ENCODE data around the gene ATP6V1C2.
"Not testable (repeated sequence)": the region's sequence is repeated elsewhere in the genome, so short reads cannot be mapped to it uniquely, and the experiment has no call there.

ATP6V1C2 gene

DNA sequence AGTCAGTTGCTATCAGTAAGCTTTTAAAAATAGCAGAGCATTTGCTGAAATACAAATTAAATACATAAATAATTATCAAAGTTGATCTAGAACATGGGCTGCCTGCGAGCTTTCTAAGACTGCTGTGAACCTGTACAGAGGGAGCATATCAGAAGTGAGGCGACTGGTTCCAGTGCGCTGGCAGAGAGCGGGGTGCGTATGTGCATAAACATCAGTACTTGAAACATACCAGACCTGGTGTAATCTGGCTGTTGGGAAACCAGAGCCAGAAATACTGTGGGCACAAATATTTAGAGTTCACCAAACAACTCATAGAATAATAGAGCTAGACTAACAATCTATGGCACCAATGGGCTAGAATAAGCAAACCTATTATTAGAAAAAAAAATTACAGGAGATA lies 63.8 kb downstream of the ATP6V1C2 start:
- DNase-seq (ENCODE audit: low read depth in 2 of 2), result no peak

DNA sequence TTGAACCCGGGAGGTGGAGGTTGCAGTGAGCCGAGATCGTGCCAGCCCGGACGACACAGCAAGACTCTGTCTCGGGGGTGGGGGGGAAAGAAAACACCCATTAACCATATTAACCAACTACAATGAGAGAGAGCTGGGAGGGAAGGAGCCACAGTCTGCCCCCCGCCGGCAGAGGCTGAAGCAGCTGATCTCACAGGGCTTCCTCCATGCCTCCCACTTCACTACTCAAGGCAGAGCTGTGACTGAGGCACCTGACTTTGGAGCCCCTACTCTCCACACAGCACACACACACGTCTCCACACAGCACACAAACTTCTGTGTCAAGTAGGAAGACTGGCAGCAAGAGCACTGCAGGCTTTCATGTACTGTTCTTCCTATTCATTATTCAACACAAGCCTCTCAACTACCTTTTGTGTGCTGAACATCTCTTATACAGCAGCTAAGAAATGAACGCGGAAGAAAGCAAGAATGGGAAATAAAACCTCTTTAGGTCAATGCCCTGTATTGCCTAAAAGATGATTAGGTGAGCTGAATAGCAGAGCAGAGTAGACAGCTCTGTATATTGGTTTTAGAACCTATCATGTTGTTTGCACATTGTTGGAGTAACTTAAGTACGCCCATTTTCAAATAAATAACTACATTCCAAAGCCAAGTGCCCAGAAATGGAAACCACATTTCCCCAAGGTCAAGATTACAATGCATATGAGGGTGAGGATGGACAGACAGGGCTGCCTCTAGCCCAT lies 65.0 kb downstream of the ATP6V1C2 start:
- no peak for DNase-seq (ENCODE audit: low read depth in 2 of 2)

DNA sequence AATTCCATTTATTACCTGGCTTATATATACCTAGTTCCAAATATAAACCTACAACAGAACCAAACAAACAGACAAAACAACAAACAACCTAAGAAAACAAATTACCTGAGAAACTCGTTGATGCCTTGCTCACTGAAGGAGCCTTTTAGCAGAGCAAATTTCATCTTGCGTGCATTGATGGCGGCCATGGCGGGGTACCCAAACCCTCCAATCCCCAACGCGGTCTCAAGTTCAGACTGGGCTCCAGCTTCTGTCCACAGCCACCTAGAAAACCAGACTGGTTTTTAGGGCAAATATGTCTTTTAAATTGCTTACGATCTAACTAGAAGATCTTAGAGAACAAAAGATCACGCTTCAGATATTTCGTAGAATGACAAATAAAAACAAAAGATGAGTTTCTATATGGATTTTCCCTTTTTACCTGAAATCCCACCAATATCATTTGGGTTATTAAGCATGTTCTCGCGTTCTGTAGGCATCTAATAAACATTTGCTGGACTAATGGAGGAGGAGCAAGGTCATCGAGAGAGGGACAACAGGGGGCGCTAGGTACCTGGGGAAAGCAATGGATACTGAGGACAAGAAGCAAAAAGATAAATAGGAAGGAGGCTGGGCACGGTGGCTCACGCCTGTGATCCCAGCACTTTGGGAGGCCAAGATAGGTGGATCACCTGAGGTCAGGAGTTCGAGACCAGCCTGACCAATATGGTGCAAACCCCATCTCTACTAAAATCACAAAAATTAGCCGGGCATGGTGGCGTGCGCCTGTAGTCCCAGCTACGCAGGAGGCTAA lies 65.9 kb downstream of the ATP6V1C2 start:
- DNase-seq (ENCODE audit: low read depth in 2 of 2), result peak in 1 of 2 donors; percentile 19

DNA sequence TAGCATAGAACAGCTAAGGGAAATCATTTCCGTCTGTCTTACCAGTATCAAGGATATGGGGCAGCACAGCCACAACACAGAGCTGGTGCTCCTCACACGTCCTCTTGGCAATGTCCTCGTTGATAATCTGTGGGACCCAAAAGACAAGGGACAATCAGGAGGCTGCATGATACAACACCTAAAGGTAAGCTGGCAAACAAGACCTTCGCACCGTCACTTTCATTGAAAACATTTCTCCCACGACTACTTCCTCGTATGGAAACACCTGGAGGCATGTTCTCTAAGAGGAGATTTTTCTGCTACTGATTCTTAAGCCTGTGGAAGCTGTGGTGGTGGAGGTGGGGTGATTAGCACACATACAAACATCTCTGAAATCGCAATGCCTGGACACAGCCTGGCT lies 67.4 kb downstream of the ATP6V1C2 start:
- DNase-seq (ENCODE audit: low read depth in 2 of 2), result no peak

DNA sequence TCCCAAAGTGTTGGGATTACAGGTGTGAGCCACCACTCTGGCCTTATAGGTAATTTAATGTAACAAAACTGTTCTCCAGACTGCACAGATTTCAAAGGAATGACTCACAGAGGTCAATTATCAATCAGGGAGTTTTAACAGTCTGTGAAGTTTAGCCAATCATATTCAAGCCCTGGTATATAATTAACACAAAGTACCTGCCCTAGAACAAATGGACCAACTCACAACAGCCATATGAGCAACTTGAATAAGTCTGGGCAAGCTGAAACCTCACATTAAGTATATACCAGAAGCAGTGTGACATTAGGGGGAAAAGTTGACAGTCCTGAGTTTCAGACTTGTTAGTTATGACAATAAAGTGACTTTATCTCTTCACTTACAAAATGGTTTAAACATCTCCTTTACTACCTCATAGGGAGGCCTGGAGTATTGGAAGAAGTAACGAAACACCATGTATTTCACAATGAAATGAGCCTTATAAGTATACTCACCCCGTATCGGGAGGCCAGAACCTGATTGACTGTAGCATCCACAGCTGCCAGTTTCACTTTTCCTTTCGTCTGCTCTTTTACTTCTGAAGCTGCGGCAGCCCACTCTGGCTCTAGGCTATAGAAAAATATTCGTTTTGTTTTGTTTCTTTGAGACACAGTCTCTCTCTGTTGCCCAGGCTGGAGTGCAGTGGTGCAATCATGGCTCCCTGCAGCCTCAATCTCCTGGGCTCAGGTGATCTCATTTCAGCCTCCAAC lies 69.0 kb downstream of the ATP6V1C2 start:
- DNase-seq (ENCODE audit: low read depth in 2 of 2), result no peak

DNA sequence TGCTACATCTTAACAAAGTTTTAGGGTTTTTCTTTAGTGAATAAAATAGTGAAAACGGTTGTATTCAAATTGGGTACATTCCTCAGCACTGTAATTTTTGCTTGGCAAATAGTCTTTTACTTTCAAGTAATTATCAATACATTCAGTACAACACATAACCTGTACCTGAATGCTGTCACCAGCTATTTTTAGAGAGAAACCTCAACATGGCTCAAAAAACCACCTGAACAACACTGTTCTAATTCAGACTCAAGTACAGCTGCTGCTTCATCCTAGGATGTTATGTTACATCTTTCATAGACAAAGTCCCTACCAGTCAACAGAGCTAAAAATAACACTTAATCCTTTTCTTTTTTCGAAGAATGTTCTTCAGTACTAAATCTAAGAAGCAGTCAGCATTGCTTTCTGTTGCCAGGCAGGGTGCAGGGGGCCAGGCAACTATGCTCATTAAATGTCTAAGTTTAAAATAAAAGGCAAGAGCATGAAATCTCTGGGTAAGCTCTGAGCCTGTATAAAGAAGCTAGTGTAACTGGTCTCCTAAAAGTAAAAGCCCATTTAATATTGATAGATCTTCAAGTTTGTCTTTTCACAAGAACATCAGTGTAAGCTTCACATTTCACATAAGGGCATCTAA lies 70.7 kb downstream of the ATP6V1C2 start:
- DNase-seq (ENCODE audit: low read depth in 2 of 2), result no peak

DNA sequence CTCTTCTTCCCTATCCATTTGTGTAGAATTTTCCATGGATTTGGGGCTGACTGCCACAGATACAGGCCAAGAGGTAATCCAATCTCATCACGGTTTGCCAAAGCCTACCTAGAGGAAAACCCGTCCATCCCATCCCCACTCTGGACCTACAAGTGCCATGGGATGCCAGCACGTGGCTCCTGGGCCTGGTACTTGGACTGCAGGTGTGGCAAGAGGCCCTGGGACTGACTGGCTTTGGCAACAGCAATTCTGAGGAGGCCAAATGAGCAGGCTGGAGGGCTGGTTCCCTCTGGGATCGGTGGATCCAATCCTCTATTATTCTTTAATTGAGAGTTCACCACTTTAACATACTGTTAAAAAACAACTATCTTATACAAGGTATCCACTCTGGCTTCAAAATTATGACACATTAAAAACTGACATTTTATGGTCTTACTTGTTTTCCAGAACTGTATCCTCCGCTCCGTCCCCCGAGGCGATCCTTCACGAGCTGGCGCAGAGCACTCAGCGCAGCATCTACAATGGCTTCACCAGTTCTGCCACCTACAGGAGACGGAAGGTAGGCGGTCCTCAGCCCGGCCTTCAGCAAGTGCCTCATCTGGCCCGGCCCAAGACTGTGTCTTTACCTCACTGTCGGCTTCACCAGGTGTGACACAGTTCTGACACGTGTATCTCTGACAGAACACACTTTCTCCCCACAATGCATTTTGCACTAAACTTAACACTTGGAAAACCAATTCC lies 71.4 kb downstream of the ATP6V1C2 start:
- no peak for DNase-seq (ENCODE audit: low read depth in 2 of 2)

DNA sequence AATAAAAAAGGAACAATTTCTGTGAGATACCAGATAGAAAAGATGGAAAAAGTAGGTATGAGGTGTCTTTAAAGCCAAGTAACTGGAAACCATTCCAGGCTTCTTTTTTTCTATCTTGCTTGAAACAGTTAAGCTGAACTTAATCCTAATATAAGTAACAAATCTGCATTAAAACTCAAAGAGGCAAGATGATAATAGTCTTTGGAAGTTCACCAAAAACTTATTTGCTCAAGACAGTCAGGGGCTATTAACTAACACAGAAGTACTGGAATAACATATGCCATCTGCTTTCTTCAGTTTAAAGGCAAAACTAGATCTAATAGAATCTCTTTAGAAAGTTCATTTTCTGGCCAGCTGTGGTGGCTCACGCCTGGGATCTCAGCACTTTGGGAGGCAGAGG lies 72.4 kb downstream of the ATP6V1C2 start:
- DNase-seq (ENCODE audit: low read depth in 2 of 2), result no peak

DNA sequence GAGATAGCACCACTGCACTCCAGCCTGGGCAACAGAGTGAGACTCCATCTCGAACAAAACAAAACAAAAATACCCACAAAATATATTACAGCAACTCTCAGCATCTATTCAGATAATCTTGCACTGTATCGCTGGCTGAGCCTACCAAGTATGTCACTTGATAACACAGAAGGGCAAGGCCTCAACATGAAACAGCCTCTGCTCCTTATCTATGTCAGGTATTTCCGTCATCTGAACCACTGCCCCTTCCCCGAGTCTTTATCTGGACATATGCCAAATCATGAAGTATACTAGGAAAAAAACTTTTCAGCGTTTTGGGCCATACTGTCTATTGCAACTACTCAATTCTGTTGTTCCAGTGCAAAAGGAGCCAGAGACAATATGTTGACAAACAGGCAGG lies 73.4 kb downstream of the ATP6V1C2 start:
- no peak for DNase-seq (ENCODE audit: low read depth in 2 of 2)

DNA sequence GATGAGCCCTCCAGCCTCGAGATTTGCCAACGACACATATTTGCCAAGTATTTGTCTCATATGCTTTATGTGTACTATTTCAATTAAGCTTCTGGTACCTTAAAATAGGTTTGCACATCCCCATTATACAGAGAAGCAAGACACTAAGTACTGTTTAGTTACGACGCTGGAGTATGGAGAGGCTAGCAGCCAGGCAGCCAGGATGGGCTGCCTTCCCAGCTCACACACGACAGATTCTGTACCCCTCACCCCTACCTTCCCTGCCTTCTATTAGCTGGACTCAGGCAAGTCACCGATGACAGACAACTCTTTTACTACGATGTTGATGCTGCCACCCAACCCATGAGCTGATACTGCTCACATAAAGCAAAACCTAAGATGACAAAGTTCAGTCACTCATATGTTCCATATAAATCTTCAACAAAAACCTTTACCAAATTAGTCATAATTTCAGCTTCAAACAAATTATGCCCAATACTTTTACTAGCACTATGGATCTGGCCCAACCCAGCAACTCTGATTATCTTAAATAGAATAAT lies 74.1 kb downstream of the ATP6V1C2 start:
- DNase-seq (ENCODE audit: low read depth in 2 of 2), result no peak

DNA sequence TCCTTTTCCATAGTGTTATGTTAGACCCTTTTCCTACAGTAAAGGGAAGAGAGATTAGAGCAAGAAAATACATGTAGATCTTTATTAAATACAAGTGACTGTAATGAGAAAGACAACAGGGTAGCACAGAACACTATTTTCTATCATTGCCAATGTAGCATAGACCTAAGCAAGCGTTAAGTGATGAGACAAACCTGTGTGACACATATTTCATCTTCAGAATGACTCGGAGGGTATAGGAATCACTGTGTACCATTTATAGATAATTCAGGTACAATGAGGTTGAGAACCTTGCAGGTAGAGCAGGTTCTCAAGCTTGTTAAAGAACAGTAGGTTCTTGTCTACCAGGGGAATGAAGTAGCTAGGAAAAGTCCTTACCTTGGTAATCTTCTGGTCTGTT lies 75.3 kb downstream of the ATP6V1C2 start:
- no peak for DNase-seq (ENCODE audit: low read depth in 2 of 2)

DNA sequence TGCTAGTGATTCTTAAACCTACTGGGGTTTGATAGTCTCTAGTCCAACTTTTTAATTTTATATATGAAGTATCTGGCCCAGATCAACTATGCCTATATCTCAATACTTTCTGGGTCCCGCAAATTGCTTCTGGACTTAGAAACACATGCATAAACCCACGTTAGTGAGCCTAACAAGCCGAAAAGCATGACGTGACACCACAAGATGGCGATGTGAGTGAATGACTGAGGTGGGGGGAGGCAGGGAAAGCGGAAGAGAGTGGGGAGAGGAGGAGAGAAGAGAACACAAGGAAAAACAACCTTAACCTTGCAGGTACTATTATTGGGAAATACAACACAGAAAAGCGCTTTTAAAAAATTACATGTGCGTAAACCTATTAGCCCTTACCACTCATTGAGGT lies 77.4 kb downstream of the ATP6V1C2 start:
- DNase-seq (ENCODE audit: low read depth in 2 of 2), result no peak

DNA sequence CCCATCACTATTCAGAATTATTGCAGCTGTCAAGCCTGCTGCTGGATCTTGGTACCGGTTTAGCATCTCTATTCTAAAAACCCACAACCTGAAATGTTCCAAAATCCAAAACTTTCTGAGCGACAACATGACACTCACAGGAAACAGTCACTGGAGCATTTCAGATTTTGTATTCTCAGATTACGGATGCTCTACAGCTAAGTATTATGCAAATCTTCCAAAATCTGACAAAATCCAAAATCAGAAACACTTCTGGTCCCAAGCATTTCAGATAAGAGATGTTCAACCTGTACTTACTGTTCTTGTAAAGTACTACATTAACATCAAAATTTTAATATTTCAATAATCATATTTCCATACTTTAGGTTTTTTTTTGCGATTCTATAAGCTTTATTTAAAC lies 78.7 kb downstream of the ATP6V1C2 start:
- DNase-seq (ENCODE audit: low read depth in 2 of 2), result no peak

DNA sequence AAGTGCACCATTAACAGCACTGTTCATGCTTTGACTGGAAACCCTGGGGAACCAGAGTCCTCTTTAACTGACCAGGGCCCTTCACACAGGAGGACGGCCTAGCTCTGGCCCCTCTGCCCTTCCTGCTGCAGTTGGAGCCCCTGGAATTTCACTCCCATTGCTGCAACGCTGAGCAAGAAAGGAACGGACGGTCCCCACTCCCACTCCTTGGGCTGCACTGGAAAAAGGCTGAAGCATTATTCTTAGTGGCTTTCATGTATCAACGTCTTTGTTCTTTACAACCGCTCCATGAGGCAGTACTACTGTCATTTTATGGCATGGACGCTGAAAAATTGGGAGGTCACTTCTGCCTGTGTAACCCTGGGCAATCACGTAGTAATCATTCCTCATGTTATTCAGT lies 81.2 kb downstream of the ATP6V1C2 start:
- no peak for DNase-seq (ENCODE audit: low read depth in 2 of 2)

DNA sequence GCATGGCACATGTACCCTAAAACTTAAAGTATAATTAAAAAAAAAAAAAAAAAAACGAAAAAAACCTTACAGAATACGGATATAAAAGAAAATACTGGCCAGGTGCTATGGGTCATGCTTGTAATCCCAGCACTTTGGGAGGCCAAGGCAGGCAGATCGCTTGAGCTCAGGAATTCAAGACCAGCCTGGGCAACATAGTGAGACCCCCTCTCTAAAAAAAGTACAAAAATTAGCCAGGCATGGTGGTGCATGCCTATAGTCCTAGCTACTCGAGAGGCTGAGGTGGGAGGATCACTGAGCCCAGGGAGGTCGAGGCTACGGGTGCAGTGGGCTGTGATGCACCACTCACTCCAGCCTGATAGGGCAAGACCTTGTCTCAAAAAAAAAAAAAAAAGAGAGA lies 84.6 kb downstream of the ATP6V1C2 start:
- not testable (repeated sequence) for DNase-seq (ENCODE audit: low read depth in 2 of 2)

DNA sequence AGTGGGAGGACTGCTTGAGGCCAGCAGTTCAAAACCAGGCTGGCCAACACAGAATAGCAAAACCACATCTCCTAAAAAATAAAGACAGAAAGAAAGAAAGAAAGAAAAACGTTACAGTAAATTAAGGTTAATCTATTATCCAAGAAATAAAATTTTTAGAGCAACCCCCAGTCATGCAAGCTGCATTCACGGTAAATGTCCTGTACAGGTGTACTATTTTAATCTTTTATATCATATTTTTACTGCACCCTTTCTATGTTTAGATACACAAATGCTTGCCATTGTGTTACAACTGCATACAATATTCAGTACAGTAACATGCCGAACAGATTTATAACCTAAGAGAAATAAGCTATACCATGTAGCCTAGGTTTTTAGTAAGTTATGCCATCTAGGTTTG lies 85.1 kb downstream of the ATP6V1C2 start:
- no peak for DNase-seq (ENCODE audit: low read depth in 2 of 2)

DNA sequence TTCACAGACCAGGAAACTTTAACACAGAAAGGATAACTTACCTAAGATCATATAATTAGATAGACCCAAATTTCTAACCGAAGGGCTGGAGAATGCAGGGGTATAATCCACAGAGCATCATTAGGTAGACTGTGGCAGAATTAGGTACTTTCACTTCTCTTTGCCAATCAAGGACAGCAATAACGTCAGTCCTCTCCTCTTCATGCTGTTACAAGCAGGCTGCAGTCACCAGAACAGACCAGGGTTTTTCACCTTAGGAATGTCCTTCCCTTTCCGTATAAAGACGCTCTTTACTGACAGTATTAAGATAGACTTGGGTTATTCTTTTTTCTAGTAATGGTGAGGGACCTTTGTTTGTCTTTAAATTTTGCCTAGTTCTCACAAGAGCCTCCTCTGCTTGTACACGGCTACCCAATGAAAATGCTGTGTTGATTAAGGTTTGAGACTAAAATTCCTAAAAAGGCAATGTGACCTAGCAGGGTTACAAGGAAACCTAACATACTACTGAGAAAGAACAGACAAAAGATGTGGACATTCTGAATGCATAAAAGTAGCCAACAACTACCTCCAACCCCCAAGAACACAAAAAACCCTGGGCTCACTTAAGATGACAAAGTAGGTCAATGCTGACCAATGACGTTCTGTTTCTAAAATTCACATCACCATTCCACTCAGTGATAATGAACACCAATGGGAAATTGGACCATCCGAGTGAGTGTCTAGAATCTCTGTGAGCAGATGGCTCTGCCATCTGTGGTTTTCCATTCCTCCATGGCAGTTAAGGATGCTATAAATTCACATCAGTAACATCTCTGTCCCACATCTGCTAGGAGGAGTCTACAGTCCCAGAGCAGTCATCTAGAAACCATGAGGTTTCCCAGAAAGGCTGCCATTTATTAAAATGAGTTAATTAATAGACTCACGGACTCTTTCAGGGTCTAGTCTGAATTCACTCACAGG lies 89.1 kb downstream of the ATP6V1C2 start:
- no peak for DNase-seq (ENCODE audit: low read depth in 2 of 2)

DNA sequence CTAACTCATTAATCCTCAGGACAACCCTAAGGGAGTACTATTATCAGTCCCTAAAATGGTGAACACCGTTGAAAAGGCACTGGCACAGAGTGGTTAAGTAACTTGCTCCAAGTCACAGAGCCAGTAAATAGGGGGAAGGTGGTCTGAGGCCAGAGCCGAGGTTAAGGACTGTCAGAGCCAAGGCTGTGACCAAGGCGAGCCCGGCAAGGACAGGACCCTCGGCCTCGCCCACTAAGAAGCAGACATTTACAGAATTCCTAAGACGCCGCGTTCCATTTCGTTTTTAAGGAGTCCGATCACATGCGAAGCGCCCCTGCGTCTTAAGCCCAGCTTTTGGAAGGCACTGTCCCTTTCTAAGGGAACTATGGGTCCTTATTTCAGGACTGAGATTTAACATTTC lies 90.1 kb downstream of the ATP6V1C2 start:
- DNase-seq (ENCODE audit: low read depth in 2 of 2), result no peak

DNA sequence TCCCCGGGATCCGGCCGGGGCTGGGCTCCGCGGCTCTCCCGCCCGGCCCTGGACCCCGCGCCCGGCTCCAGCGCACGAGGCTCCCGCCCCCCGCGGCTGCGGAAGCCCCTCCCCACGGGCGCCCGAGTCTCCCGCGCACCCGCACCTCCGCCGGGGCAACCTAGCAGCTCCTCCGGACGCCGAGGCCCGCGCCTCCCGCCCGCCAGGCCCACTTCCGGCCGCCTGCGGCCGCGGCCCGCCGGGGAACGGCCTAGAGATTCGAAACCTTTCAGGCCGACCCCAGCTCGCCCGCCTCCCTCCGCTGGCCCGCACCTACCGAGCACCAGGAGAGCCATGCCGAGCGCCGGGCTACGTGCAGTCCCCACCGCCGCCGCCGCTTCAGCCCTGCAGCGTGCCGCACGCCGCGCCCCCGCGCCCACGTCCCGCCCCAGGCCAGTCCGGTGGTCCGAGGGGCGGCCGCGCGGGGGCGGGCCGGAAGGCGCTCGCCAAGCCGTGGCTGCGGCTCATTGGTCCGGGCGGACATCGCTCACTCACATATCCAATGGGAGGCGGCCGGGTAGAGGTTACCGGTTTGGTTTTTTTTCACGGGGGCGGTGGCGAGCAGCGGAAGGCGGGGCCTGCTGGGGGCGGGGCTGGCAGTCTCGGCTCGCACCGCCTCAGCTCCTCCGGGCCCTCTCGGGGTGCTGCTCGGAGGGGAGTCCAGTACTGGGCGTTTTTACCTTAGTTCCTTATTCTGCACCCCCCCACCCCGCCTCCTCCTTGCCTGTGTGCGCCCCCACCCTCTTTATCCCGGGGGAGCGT lies 91.1 kb downstream of the ATP6V1C2 start, which contains the start of gene PDIA6:
Gene PDIA6 (minus strand): TSS at position 424 of the 801 bp plus-strand sequence. CDS start 89 bp downstream, at position 335.
- peak; percentile 91 to 95 for DNase-seq (ENCODE audit: low read depth in 2 of 2)

Measured in activated CD4-positive, alpha-beta T cell treated with anti-CD3 and anti-CD28 coated beads for 24 hours (primary cell).